ENCODE measurements around the gene ABHD14A. TPM values are rescaled to one million over a fixed set of nuclear protein-coding genes. Genes with fewer than 3 reads are reported as not detected.
A peak's percentile ranks its signal among the peaks of the same experiment; 100 is the strongest.

The ABHD14A gene
- total RNA-seq, 1 donor from 2014 or later, result 14.8 TPM

DNA sequence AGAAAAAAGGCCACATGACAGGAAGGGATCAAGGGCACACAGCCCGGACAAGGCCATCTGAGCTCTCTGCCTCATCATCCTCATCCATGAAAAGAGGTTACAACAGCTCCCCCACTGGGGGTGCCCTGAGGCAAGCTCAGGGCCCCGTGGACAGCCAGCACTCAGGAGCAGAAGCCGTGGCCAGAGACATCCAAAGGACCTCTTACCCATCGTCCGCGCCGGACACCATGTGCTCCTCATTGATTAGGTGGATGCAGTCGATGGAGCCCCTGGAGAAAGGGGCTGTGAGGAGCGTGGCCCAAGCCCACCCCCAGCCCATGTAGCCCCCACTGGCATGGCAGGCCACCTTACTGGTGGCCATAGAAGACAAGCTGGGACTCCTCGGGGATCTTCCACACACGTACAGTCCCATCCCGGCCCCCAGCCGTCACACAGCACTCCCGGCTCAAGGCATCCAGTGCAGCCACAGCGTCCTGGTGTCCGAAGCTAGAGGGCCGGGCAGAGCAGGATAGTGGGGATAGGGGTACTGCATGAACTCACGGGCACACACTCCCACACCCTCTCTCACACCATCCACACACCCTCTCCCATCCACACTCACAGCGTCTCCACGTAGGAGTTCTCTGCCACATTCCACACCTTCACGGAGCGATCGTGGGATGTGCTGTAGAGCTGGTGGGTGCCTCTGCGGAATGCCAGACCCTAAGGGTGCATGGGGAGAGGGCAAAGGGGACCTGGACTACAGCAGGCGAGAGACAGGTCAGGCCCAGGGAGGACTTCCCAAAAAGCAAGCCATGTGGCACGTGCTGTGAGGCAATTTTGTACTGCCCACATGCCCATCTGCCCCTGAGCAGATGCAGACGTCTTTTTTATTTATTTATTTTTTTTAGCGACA, 39.6 kb upstream of the ABHD14A start:
- no peak for DNase-seq (ENCODE audit: low read depth, low spot score)
- H3K4me1 Mint-ChIP-seq, result peaks cover 6% of the 10 kb centered on the region
- H3K9me3 Mint-ChIP-seq, result no peaks in the 10 kb centered on the region
- TF ChIP-seq, protein P1, sequence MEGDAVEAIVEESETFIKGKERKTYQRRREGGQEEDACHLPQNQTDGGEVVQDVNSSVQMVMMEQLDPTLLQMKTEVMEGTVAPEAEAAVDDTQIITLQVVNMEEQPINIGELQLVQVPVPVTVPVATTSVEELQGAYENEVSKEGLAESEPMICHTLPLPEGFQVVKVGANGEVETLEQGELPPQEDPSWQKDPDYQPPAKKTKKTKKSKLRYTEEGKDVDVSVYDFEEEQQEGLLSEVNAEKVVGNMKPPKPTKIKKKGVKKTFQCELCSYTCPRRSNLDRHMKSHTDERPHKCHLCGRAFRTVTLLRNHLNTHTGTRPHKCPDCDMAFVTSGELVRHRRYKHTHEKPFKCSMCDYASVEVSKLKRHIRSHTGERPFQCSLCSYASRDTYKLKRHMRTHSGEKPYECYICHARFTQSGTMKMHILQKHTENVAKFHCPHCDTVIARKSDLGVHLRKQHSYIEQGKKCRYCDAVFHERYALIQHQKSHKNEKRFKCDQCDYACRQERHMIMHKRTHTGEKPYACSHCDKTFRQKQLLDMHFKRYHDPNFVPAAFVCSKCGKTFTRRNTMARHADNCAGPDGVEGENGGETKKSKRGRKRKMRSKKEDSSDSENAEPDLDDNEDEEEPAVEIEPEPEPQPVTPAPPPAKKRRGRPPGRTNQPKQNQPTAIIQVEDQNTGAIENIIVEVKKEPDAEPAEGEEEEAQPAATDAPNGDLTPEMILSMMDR (conservative IDR thresholded peaks at IDR 0.05), result no peak
- H3K4me3 Mint-ChIP-seq, result peak overlapping the region; percentile 23
- H3K36me3 Mint-ChIP-seq (ENCODE audit: low read depth), result no peaks in the 10 kb centered on the region
- H3K27ac Mint-ChIP-seq (ENCODE audit: unreplicated experiment), result no peak overlapping the region
- H3K27me3 Mint-ChIP-seq (ENCODE audit: low read depth), result no peaks in the 10 kb centered on the region

DNA sequence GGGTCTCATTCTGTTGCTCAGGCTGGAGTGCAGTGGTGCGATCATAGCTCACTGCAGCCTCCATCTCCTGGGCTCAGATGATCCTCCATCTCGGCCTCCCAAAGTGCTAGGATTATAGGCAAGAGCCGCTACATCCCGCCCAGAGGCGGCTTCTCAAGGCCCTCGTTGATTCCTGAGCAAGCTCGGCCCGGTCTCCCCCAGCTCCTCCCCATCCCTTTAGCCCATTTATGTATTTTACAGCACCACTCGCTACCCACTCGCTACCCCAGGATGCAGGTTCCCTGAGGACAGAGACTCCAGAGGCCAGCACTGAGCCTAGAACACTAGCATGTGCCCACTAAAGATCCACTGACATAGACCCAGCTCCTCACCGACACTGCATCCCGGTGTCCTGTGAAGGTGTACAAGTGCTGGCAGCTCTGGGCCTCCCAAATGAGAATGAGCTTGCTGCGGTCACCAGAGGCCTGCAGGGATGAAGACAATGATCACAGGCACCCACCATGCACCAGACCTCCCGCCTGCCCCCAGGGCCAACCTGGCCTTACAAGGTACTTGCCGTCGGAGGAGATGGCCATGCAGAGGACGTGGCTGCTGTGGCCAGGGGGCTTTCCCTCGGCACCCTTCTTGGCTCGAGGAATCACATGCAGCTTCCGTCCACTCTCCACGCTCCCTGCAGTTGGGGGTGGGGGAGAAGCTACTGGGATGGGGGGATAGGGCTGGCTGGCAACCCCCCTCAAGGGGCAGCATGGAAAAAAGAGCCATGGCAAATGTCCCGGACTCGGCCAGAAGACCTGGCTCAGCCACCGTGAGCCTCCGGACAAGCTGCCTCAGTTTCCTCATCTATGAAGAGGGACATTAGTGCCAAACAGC, 38.7 kb upstream of the ABHD14A start:
- TF ChIP-seq, protein P1 (conservative IDR thresholded peaks at IDR 0.05), result no peak
- Mint-ChIP-seq H3K36me3 (ENCODE audit: low read depth) (no peaks in the 10 kb centered on the region), H3K9me3 (no peaks in the 10 kb centered on the region), H3K27me3 (ENCODE audit: low read depth) (no peaks in the 10 kb centered on the region), H3K4me1 (peaks cover 15% of the 10 kb centered on the region), H3K27ac (ENCODE audit: unreplicated experiment) (no peak overlapping the region), H3K4me3 (no peak overlapping the region)
- no peak for DNase-seq (ENCODE audit: low read depth, low spot score)

DNA sequence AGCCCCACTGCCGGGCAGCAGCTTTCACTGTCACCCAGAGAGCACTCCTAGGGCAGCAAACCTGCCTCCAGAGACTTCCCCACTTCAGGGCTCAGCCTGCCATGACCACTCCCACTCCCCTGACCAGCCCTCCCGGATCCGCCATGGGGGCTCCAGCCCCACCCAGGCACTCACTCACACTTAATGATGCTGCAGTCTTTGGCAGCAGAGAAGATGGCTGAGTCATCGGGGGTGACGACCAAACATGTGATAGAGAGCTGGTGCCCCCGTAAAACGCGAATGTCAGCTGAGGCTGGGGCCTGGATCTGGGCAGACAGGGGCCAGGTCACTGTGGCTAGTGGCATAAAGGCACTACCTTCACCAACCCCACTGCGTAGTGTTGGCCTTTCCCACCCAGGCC, 37.9 kb upstream of the ABHD14A start:
- Mint-ChIP-seq H3K27me3 (ENCODE audit: low read depth) (no peaks in the 10 kb centered on the region), H3K36me3 (ENCODE audit: low read depth) (no peaks in the 10 kb centered on the region), H3K9me3 (no peaks in the 10 kb centered on the region), H3K4me3 (no peak overlapping the region), H3K4me1 (peaks cover 22% of the 10 kb centered on the region), H3K27ac (ENCODE audit: unreplicated experiment) (no peak overlapping the region)
- TF ChIP-seq, protein P1 (conservative IDR thresholded peaks at IDR 0.05), result no peak
- no peak for DNase-seq (ENCODE audit: low read depth, low spot score)

DNA sequence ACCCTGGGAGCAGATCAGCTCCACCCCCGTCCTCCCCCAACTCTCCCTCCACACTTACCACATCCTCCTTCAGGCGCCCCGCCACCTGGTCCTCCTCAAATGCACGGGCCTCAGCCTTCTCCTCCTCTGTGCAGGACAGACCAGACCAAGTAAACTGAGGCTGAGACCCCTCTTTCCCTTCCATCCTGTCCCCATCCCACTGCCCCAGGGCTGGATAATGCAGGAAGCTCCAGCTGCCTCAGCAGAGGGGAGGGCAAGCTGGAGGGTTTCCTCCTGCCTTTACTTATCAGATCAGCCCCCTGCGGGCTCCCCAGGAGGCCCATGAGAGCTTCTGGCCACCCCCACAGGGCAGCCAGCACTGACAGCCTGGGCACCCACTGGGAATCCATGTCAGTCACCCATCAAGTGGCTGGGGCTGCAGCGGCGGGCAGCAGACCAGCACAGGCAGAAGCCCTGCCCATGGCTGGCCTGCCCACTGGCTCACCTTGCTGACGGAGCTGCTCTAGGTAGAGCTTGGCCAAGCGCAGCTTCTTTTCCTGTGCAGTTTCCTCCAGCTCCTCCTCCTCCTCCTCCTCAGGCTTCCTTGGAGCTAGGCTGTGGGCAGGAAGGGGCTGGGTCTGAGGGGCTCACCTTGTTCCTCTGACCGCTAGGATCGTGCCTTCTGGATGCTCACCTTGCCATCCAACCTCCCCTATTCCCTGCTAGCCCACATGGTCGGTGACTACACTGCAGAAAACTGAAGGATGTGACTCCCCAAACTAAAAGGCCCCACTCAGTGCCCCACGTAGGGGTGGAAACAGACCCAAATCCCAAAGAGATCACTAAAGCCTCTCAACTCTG, 37.0 kb upstream of the ABHD14A start:
- TF ChIP-seq, protein P1 (conservative IDR thresholded peaks at IDR 0.05), result no peak
- Mint-ChIP-seq H3K9me3 (no peaks in the 10 kb centered on the region), H3K4me1 (peaks cover 28% of the 10 kb centered on the region), H3K4me3 (peak overlapping the region; percentile 55), H3K27ac (ENCODE audit: unreplicated experiment) (no peak overlapping the region), H3K36me3 (ENCODE audit: low read depth) (no peaks in the 10 kb centered on the region), H3K27me3 (ENCODE audit: low read depth) (no peaks in the 10 kb centered on the region)
- DNase-seq (ENCODE audit: low read depth, low spot score), result no peak
